GF-D8 (cell line): ENCODE results near the gene GUF1.
A peak's percentile ranks its signal among the peaks of the same experiment; 100 is the strongest.

Experiments used
- DNase-seq: peaks from one replicate; lab custom pipeline; 2025; lab: John Stamatoyannopoulos, UW

The GUF1 gene

DNA sequence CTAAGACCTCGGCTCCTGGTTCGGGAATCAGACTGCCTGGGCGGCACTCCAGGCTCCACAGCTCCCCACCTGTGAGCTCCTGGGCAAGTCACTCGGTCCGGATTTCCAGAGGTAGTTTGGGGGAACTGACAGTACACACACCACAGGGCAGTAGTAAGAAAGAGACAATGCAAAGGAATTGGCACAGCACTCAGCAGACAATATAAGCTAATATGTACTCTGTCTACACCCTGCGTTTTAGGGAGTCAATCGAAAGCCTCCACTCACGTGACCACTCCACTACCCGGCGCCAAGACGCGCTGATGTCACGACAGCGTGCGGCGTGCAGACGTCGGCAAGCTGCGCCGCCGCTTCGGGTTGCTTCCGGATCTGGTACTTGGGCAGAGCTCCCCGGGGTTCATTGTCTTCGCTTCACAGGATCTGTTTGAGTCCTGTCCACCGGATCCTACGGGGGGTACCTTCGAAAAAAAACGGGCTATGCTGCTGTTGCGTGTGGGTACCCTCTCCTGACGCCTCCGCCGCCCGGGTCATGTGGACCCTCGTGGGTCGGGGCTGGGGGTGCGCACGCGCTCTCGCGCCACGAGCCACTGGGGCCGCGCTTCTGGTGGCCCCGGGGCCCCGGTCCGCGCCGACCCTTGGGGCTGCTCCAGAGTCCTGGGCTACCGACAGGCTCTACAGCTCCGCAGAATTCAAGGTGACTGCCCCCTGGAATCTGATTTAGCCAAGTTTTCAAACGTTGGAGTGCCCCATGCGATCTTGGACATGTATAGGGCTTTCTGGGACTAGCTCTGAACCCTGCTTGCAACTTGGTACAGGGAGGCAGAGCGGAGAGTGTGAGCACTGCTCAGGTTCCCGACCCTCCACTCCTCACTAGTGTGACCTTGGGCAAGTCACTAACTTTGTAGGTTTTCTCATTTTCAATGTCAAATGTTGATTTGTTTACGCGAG lies at the start of gene GUF1:
GUF1 (plus strand) TSS at position 327 of the 948 bp plus-strand sequence; CDS start at position 530, 203 bp downstream.
- peak; percentile 67 for DNase-seq

DNA sequence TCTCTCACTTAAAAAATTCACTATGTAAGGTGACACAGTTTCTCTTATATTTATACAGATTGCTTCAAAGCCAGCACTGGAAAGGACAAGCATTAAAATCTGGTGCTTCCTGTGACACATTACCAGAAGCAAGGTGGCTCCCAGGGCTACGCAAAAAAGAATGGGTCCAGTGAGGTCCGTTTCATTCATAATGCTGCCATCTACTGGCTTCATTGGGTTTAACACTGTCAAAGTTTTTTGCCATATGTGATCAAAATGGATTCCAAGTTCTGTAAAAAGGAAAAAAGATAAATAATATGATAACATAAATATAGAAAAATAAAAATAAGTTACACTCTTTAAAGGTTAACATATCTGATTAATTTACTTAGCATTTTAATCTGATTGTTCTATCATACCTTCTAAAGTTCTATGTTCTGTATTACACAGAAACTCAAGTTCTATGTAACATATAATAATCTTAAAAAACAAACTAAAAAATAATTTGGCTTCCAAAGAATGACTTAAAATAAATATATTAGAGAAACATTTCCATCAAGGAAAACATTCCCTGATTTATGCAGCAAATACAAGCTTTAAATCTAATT lies 48.8 kb upstream of the GUF1 start:
- no peak for DNase-seq

GRCh38 chr4:44632089-44632488 lies 46.1 kb upstream of the GUF1 start:
- no peak for DNase-seq

- no peak for DNase-seq
Observed at GRCh38 chr4:44632733-44633132, 45.5 kb upstream of the GUF1 start.

GRCh38 chr4:44638091-44638490 lies 40.1 kb upstream of the GUF1 start:
- no peak for DNase-seq

GRCh38 chr4:44646151-44646550 lies 32.1 kb upstream of the GUF1 start:
- no peak for DNase-seq

- DNase-seq: no peak
Observed at GRCh38 chr4:44651425-44651824, 26.8 kb upstream of the GUF1 start, which contains the start of gene YIPF7. Gene YIPF7 (minus strand): TSS chr4:44651625. CDS start chr4:44650100, 1,525 bp downstream.

DNA sequence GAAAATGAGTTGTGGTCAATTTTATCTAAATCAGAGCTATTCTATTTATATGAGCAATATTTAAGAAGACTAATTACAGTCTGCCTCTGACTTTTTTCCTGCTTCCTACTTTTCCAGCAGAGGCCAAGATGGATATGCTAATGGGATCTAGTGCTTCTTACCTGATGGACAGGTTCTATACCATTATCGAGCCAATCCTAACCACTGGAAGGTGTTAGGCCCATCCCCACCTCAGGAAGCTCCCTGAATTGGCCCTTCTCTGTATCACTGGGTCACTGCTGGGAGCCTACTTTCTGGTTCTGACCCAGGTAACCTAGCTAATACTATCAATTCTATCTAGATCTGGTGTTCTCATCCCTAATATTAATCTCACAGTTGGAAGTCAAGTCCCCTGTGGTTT lies 26.2 kb upstream of the GUF1 start:
- no peak for DNase-seq

- DNase-seq: no peak
Observed at GRCh38 chr4:44660396-44660795, 17.8 kb upstream of the GUF1 start.

- DNase-seq: no peak
Observed at GRCh38 chr4:44661940-44662622, 16.1 kb upstream of the GUF1 start.

DNA sequence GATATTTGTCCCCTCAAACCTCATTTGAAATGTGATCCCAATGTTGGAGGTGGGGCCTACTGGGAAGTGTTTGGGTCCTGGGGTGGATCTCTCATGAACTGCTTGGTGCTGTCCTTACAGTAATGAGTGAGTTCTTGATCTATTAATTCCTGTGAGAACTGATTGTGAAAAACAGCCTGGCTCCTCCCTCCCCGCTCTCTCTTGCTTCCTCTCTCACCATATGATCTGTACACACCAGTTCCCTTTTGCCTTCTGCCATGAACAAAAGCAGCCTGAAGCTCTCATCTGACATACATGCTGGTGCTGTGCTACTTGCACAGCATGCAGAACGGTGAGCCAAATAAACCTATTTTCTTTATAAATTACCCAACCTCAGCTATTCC lies 15.6 kb upstream of the GUF1 start:
- DNase-seq: no peak

DNA sequence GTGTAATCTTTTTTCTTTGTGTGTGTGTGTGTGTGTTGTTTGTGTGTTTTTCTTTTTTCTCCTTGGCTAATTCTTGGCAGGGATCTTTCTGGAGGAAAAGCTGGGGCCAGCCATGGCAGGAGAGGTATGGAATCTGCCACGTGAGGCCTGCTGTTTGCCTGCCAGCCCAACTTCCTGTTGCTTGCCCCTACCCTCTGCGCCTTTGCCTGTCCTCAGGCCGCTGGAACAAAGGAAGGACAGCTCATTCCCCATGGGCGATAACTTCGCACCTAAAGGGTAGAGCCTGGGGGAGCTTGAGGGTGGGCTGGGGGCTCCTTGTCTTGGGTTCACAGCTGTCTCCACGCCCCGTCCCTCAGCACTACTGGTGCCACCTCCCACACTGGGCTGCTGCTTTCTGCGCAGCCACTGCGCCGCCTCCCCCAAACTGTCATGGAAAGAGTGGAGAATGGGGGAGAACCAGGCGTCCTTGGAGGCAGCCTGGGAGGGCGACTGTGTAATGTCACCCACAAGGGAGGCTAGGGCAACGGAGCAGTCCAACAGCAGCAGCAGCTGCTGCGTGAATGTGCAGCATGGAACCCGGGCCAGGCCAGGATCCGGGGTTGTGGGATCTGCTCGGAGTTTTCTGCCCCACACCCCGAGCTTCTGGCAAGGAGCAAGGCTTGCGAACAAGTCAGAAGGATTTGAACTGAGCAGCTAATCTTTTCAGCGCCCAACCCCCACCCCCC lies 14.5 kb upstream of the GUF1 start:
- no peak for DNase-seq

- DNase-seq: no peak
Observed at GRCh38 chr4:44668526-44668925, 9.7 kb upstream of the GUF1 start.

- DNase-seq: no peak
Observed at GRCh38 chr4:44670506-44671199, 7.6 kb upstream of the GUF1 start.

GRCh38 chr4:44671636-44672035 lies 6.6 kb upstream of the GUF1 start:
- no peak for DNase-seq

GRCh38 chr4:44674471-44674870 lies 3.7 kb upstream of the GUF1 start:
- no peak for DNase-seq

- DNase-seq: no peak
Observed at GRCh38 chr4:44675366-44675765, 2.9 kb upstream of the GUF1 start.

DNA sequence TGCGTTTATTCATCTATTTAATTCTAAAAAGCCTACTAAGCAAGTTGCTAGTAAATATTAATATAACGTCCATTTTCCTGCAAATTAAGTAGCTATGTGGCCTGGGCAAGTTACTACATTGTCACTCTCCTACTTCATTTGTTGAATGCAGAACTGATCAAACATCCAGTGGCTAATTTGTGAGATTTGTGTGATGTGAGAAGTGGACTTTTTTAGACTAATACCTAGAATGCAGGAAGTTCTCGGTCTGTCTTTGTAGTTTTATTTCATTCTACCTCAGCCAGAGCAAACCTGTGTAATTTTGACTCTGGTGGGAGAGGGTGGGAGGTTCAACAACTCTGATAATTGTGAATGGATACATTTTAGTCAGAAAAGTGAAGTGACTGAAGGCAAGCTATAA lies 840 bp downstream of the GUF1 start:
- no peak for DNase-seq

- DNase-seq: no peak
Observed at GRCh38 chr4:44684648-44685047, 6.4 kb downstream of the GUF1 start.

DNA sequence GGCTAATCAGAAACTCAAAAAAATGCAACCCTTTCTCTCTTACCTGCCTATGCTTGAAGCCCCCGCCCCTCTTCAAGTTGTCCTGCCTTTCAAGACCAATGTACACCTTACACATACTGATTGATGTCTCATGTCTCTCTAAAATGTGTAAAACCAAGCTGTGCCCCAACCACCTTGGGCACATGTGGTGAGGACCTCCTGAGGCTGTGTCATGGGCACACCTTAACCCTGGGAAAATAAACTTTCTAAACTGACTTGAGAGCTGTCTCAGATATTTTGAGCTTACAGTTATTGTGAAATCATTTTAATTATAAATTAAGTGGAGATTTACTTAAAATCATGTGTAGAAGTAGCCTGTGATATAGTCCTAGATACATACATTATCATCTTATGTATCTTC lies 22.2 kb downstream of the GUF1 start:
- no peak for DNase-seq

DNA sequence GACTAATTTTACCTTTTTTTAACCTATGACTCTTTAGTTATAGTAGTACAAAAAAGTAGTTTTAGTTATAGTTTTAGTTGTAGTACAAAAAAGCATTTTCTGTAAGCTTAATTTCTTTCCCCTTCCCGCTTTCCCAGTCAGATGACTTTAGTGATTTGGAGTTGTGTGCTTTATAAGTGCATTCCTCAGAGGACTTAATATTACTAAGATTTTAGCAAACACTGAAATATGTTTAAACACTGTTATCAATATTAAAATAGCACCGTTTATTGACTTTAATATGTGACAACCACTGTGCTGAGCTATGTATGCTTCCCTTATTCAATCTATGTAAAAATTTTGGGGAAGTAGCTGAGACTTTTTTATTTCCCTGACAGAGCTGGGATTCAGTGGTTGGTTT lies 22.8 kb downstream of the GUF1 start:
- DNase-seq: no peak

DNA sequence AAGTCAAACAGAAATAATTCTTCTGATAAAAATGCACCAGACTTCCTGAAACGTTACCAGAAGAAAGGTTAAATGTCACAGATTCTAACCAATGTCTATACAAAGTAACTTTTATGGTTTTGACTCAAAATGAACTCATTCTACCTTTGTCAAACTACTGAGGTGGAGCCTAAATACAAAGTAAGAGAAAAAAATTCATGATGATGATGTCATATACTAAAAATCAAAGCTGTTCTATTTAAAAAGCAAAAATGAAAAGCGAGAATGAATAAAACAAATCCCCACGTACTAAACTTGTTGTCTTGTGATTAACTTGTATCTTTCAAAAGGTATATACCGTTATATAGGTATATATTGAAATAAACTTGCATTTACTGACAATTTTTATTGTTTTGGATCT lies 26.5 kb downstream of the GUF1 start:
- DNase-seq: no peak
